ENCODE data around the gene CCDC69. TPM values are rescaled to one million over a fixed set of nuclear protein-coding genes. Genes with fewer than 3 reads are reported as not detected.

CCDC69 gene
- total and polyA plus RNA-seq, 10 of the 15 experiments (the other 5 are each of a cell fraction or from before 2014, with no cell fraction given): 13.5 to 106 (median 70.1) TPM

- no peak for TF ChIP-seq NKRF (conservative IDR thresholded peaks at IDR 0.05)
- TF ChIP-seq NBN (IDR thresholded peaks at IDR 0.05): no peak
- no peak for TF ChIP-seq ZBTB4 (CRISPR knock-in tag; IDR thresholded peaks at IDR 0.05)
- no peak for TF ChIP-seq NRF1 (conservative IDR thresholded peaks at IDR 0.05; ENCODE audit: low read depth, low read length)
- 0 out of 2 replicates have a peak, but pooled peaks have one; percentile 26 for TF ChIP-seq CBFB (IDR thresholded peaks at IDR 0.05; ENCODE audit: low read depth)
Observed at GRCh38 chr5:151153766-151154272, 70.1 kb downstream of the CCDC69 start (continued).

GRCh38 chr5:151153300-151153699, 70.6 kb downstream of the CCDC69 start:
- Histone ChIP-seq H3K4me1 (ENCODE audit: control insufficient read depth, insufficient read depth, low read length) (peaks cover 42% of the 10 kb centered on the region), H4K20me1 (ENCODE audit: control insufficient read depth, insufficient read depth) (no peaks in the 10 kb centered on the region), H3K4me2 (ENCODE audit: control insufficient read depth, insufficient read depth) (peak overlapping the region; percentile 95), H3K9ac (ENCODE audit: control insufficient read depth, insufficient read depth, low read length) (peak overlapping the region; percentile 64; the same call in 1 of the 2 replicates), H3K36me3 (ENCODE audit: control insufficient read depth in 2 of 2, insufficient read depth in 2 of 2, low read length in 1 of 2) (peaks cover 0 to 6% of the 10 kb centered on the region in 2 experiments; a peak in 1 of 4 replicates), H3K9me3 (replicated peaks; ENCODE audit: control insufficient read depth, insufficient read depth, low read length) (no peaks in the 10 kb centered on the region), H3K79me2 (ENCODE audit: control insufficient read depth, insufficient read depth, low read length) (peaks cover 99% of the 10 kb centered on the region), H2AFZ (ENCODE audit: control insufficient read depth, low read depth, low read length) (no peak overlapping the region), H3K27ac (ENCODE audit: control insufficient read depth, insufficient read depth) (peak overlapping the region; percentile 89), H3K4me3 (peak overlapping the region; percentile 57; the same call in 1 of the 2 replicates), H3K27me3 (replicated peaks in 1 of 2; ENCODE audit: control insufficient read depth in 2 of 2, insufficient read depth in 2 of 2, low read length in 1 of 2) (no peaks in the 10 kb centered on the region)
- FAIRE-seq: no peak
- peak; percentile 6 for ATAC-seq
- intact Hi-C loops (cut with micrococcal nuclease; ENCODE audit: unreplicated experiment): loop anchor here (10.0 kb wide), 3 partner anchors 622 to 1348 kb away; partner anchors contain the start of genes CD74 and G3BP1
- ChIA-PET SMC1A (ENCODE audit: uncharacterized antibody, unreplicated experiment) (interaction anchor here (1.2 to 35.3 kb wide), 6 partner anchors 11 to 102 kb away, joined by 3 to 1132 read pairs (median 12); no protein-coding TSS in a partner anchor), CTCF (interaction anchor here (0.9 to 40.1 kb wide), 8 partner anchors 10 to 102 kb away, joined by 3 to 1107 read pairs (median 8); partner anchors contain the start of gene GM2A), POLR2A (interaction anchor here (0.5 to 8.9 kb wide), 13 partner anchors 11 to 413 kb away, joined by 3 to 152 read pairs (median 4); no protein-coding TSS in a partner anchor), RAD21 (ENCODE audit: unreplicated experiment) (interaction anchor here (0.8 to 10.8 kb wide), 15 partner anchors 8 to 101 kb away, joined by 3 to 222 read pairs (median 5); no protein-coding TSS in a partner anchor)
- in situ Hi-C loops (cut with MboI): no loop called here
- no peak for DNase-seq (ENCODE audit: low read depth, low spot score)
- WGBS (ENCODE audit: insufficient coverage, insufficient replicate concordance, low lambda C conversion rate, missing lambda C conversion rate): 5% methylated on average over 3 of the region's 3 CpGs
- BruUV-seq (replicated peaks): no TSS peak
- no peak for TF ChIP-seq KLF5 (IDR thresholded peaks at IDR 0.05; ENCODE audit: partially characterized antibody)
- no peak for TF ChIP-seq BRCA1 (IDR thresholded peaks at IDR 0.05; ENCODE audit: low read depth, low read length)
- TF ChIP-seq CTCF (IDR thresholded peaks at IDR 0.05 in 2 of 3, conservative IDR thresholded peaks at IDR 0.05 in 1 of 3; ENCODE audit: control insufficient read depth in 2 of 3, extremely low read depth in 1 of 3, insufficient read depth in 1 of 3, low read depth in 3 of 3, low read length in 3 of 3): no peak
- peak; percentile 29 for TF ChIP-seq SKIL (IDR thresholded peaks at IDR 0.05; ENCODE audit: low read depth, poor library complexity, severe bottlenecking)
- peak; percentile 40 to 58; a peak in 3 of 4 replicates for TF ChIP-seq IKZF2 (IDR thresholded peaks at IDR 0.05)

Measured in GM12878 (cell line).